Endometrial microvascular endothelial cells (primary cell): ENCODE results near the gene PIGR. TPM values are rescaled to one million over a fixed set of nuclear protein-coding genes. Genes with fewer than 3 reads are reported as not detected.

ENCODE experiments used
- in situ Hi-C: cut with HindIII; loops from 2 replicates; pipeline ENCODE4 v1.10.0; 2017; ENCODE audit warnings: low sequenced_read_pairs, low pct_unique_long_range_greater_than_20kb; ENCODE audit errors: inconsistent ontology term
- total RNA-seq: library from RNA; depleted of rRNA; stranded (reverse); fragments of >200 nt; gene quantifications from one replicate; pipeline ENCODE4 v1.2.3, GENCODE V29; 2015; ENCODE audit errors: inconsistent ontology term

Gene PIGR
- total RNA-seq, 1 donor from 2014 or later: not detected

GRCh38 chr1:206916000-206916709 lies 30.1 kb downstream of the PIGR start:
- in situ Hi-C loops: no loop called here

- in situ Hi-C loops: no loop called here
Measured at GRCh38 chr1:206915030-206915735, 31.1 kb downstream of the PIGR start.

GRCh38 chr1:206913766-206914537 lies 32.3 kb downstream of the PIGR start:
- in situ Hi-C loops: no loop called here

- in situ Hi-C loops: no loop called here
Measured at GRCh38 chr1:206912445-206913095, 33.7 kb downstream of the PIGR start.

GRCh38 chr1:206911064-206911663 lies 35.1 kb downstream of the PIGR start:
- in situ Hi-C loops: no loop called here

- in situ Hi-C loops: no loop called here
Measured at GRCh38 chr1:206909883-206910318, 36.4 kb downstream of the PIGR start.

GRCh38 chr1:206909161-206909882 lies 36.9 kb downstream of the PIGR start:
- in situ Hi-C loops: no loop called here

- in situ Hi-C loops: no loop called here
Measured at GRCh38 chr1:206908038-206908437, 38.2 kb downstream of the PIGR start.

- in situ Hi-C loops: no loop called here
Measured at GRCh38 chr1:206907304-206907991, 38.8 kb downstream of the PIGR start.

GRCh38 chr1:206905295-206906164 lies 40.7 kb downstream of the PIGR start:
- in situ Hi-C loops: no loop called here

GRCh38 chr1:206904423-206905142 lies 41.7 kb downstream of the PIGR start:
- in situ Hi-C loops: no loop called here

- in situ Hi-C loops: no loop called here
Measured at GRCh38 chr1:206903687-206904086, 42.6 kb downstream of the PIGR start.

GRCh38 chr1:206902702-206903101 lies 43.6 kb downstream of the PIGR start:
- in situ Hi-C loops: no loop called here

- in situ Hi-C loops: no loop called here
Measured at GRCh38 chr1:206901944-206902343, 44.3 kb downstream of the PIGR start.

- in situ Hi-C loops: no loop called here
Measured at GRCh38 chr1:206900149-206900548, 46.1 kb downstream of the PIGR start.

GRCh38 chr1:206899717-206900116 lies 46.5 kb downstream of the PIGR start:
- in situ Hi-C loops: no loop called here
